Memory B cell (primary cell): ENCODE data around the gene AUH.

Experiments
- ATAC-seq: fragments of 150-1000 bp; cut with Tn5 transposase; 2 replicates; pipeline ENCODE4 v1.10.0; 2021; ENCODE audit warnings: low read depth, mild to moderate bottlenecking, moderate library complexity
- DNase-seq, 2 donors: peaks; one replicate each; pipeline ENCODE4 v3.0.0; 2022; ENCODE audit warnings: low spot score in 2 of 2
- H3K27ac Mint-ChIP-seq: one replicate; pipeline ENCODE4 v1.8.0; 2022; ENCODE audit warnings: mild to moderate bottlenecking, moderate library complexity, mixed read lengths
- H3K27me3 Mint-ChIP-seq: one replicate; pipeline ENCODE4 v1.8.0; 2022; ENCODE audit warnings: mixed read lengths
- H3K36me3 Mint-ChIP-seq: one replicate; pipeline ENCODE4 v1.8.0; 2022; ENCODE audit warnings: mild to moderate bottlenecking, mixed read lengths
- H3K4me1 Mint-ChIP-seq: one replicate; pipeline ENCODE4 v1.8.0; 2022; ENCODE audit warnings: mixed read lengths
- H3K4me3 Mint-ChIP-seq: one replicate; pipeline ENCODE4 v1.8.0; 2022; ENCODE audit warnings: mild to moderate bottlenecking, moderate library complexity, mixed read lengths
- H3K9me3 Mint-ChIP-seq: one replicate; pipeline ENCODE4 v1.8.0; 2022; ENCODE audit warnings: mixed read lengths

The AUH gene

GRCh38 chr9:91177661-91178280 lies 183.9 kb downstream of the AUH start:
- peak overlapping the region; percentile 64 for H3K4me3 Mint-ChIP-seq
- H3K27me3 Mint-ChIP-seq, result peaks cover under 1% of the 10 kb centered on the region
- no peak overlapping the region for H3K27ac Mint-ChIP-seq
- peaks cover 2% of the 10 kb centered on the region for H3K36me3 Mint-ChIP-seq
- peaks cover 29% of the 10 kb centered on the region for H3K4me1 Mint-ChIP-seq
- ATAC-seq, result peak; percentile 36
- no peak for DNase-seq
- H3K9me3 Mint-ChIP-seq, result no peaks in the 10 kb centered on the region

GRCh38 chr9:91177081-91177480 lies 184.6 kb downstream of the AUH start:
- Mint-ChIP-seq H3K4me1 (peaks cover 30% of the 10 kb centered on the region), H3K36me3 (peaks cover 8% of the 10 kb centered on the region), H3K4me3 (peak overlapping the region; percentile 64), H3K27me3 (no peaks in the 10 kb centered on the region), H3K9me3 (peaks cover 3% of the 10 kb centered on the region), H3K27ac (no peak overlapping the region)
- no peak for ATAC-seq
- DNase-seq, result no peak

GRCh38 chr9:91176426-91176825 lies 185.3 kb downstream of the AUH start:
- ATAC-seq (no peak), DNase-seq (no peak)
- Mint-ChIP-seq H3K36me3 (peaks cover 11% of the 10 kb centered on the region), H3K27me3 (no peaks in the 10 kb centered on the region), H3K4me1 (peaks cover 30% of the 10 kb centered on the region), H3K4me3 (no peak overlapping the region), H3K9me3 (peaks cover 3% of the 10 kb centered on the region), H3K27ac (no peak overlapping the region)

- DNase-seq (no peak), ATAC-seq (peak; percentile 94)
- peaks cover 3% of the 10 kb centered on the region for H3K9me3 Mint-ChIP-seq
- no peaks in the 10 kb centered on the region for H3K27me3 Mint-ChIP-seq
- H3K36me3 Mint-ChIP-seq, result peaks cover 11% of the 10 kb centered on the region
- peaks cover 30% of the 10 kb centered on the region for H3K4me1 Mint-ChIP-seq
- peak overlapping the region; percentile 57 for H3K4me3 Mint-ChIP-seq
- peak overlapping the region; percentile 22 for H3K27ac Mint-ChIP-seq
Observed at GRCh38 chr9:91174772-91175171, 186.9 kb downstream of the AUH start.

GRCh38 chr9:91172329-91172728 lies 189.4 kb downstream of the AUH start:
- Mint-ChIP-seq H3K36me3 (peaks cover 11% of the 10 kb centered on the region), H3K4me3 (no peak overlapping the region)
- ATAC-seq, result no peak

GRCh38 chr9:91170951-91171350 lies 190.8 kb downstream of the AUH start:
- H3K4me3 Mint-ChIP-seq, result no peak overlapping the region
- no peak overlapping the region for H3K27ac Mint-ChIP-seq
- peaks cover 11% of the 10 kb centered on the region for H3K36me3 Mint-ChIP-seq
- H3K27me3 Mint-ChIP-seq, result no peaks in the 10 kb centered on the region
- peaks cover 3% of the 10 kb centered on the region for H3K9me3 Mint-ChIP-seq
- ATAC-seq, result no peak
- no peak for DNase-seq
- peaks cover 16% of the 10 kb centered on the region for H3K4me1 Mint-ChIP-seq

More at GRCh38 chr9:91172329-91172728, 189.4 kb downstream of the AUH start:
- Mint-ChIP-seq H3K27ac (no peak overlapping the region), H3K9me3 (peaks cover 3% of the 10 kb centered on the region), H3K4me1 (peaks cover 22% of the 10 kb centered on the region), H3K27me3 (no peaks in the 10 kb centered on the region)
- no peak for DNase-seq

GRCh38 chr9:91166796-91167366 lies 194.8 kb downstream of the AUH start:
- no peak overlapping the region for H3K27ac Mint-ChIP-seq
- DNase-seq (no peak), ATAC-seq (no peak)
- H3K4me3 Mint-ChIP-seq, result no peak overlapping the region
- H3K4me1 Mint-ChIP-seq, result peaks cover 31% of the 10 kb centered on the region
- no peaks in the 10 kb centered on the region for H3K9me3 Mint-ChIP-seq
- no peaks in the 10 kb centered on the region for H3K27me3 Mint-ChIP-seq
- peaks cover 2% of the 10 kb centered on the region for H3K36me3 Mint-ChIP-seq

GRCh38 chr9:91164724-91165520 lies 196.8 kb downstream of the AUH start:
- H3K36me3 Mint-ChIP-seq, result no peaks in the 10 kb centered on the region
- no peaks in the 10 kb centered on the region for H3K9me3 Mint-ChIP-seq
- DNase-seq (no peak), ATAC-seq (peak; percentile 13)
- H3K27ac Mint-ChIP-seq, result peak overlapping the region; percentile 90
- H3K4me1 Mint-ChIP-seq, result peaks cover 34% of the 10 kb centered on the region
- peak overlapping the region; percentile 30 for H3K4me3 Mint-ChIP-seq
- no peaks in the 10 kb centered on the region for H3K27me3 Mint-ChIP-seq
